ENCODE data around the gene USP50.
"Not testable (repeated sequence)": the region's sequence is repeated elsewhere in the genome, so short reads cannot be mapped to it uniquely, and the experiment has no call there.

The USP50 gene

DNA sequence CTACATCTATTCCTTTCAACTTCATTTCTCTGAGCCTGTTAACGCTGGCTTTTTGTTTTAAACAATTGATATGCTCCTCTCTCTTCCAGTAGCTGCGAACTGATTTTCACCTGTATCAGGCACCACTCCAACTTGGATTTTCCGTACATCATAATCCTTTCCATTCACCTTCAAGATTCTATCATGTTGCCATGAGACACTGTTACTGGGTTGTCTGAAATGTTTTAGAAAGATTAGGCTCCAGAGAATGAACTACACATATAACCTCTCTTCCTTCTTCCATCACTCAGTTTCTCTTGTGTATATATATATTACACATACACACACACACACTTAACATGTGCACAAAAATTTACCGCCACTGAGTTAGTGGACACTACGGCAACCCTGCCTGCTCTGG, at the start of gene USP50:
Gene USP50 (minus strand): TSS at position 101 of the 400 bp plus-strand sequence. CDS start 141 bp downstream, outside the sequence.
- no peak for FAIRE-seq

DNA sequence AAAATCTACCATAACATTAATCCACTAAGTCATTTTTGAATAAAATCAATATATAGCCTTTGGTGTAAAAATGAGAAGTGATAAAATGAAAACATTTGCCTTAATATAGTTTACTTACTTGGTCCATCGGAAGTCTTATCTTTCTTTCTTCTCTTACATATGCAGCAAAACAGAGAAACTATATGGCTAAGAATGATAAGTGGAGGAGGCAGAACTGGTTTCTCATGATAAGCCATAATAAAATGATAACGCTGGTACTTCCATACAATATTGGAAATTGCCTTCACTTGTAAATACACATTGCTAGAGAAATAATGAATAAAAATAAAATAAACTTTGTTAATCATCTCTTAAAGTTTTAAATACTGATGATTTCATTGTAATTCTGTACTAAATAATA, 47.8 kb upstream of the USP50 start:
- DNase-seq (ENCODE audit: insufficient read length, low spot score) (no peak), FAIRE-seq (no peak)
- TF ChIP-seq, protein P1, sequence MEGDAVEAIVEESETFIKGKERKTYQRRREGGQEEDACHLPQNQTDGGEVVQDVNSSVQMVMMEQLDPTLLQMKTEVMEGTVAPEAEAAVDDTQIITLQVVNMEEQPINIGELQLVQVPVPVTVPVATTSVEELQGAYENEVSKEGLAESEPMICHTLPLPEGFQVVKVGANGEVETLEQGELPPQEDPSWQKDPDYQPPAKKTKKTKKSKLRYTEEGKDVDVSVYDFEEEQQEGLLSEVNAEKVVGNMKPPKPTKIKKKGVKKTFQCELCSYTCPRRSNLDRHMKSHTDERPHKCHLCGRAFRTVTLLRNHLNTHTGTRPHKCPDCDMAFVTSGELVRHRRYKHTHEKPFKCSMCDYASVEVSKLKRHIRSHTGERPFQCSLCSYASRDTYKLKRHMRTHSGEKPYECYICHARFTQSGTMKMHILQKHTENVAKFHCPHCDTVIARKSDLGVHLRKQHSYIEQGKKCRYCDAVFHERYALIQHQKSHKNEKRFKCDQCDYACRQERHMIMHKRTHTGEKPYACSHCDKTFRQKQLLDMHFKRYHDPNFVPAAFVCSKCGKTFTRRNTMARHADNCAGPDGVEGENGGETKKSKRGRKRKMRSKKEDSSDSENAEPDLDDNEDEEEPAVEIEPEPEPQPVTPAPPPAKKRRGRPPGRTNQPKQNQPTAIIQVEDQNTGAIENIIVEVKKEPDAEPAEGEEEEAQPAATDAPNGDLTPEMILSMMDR (IDR thresholded peaks at IDR 0.05; ENCODE audit: insufficient read depth, missing control alignments): no peak

More for the DNA sequence above, at the start of gene USP50:
- TF ChIP-seq, protein P1 (IDR thresholded peaks at IDR 0.05; ENCODE audit: insufficient read depth, missing control alignments): no peak
- DNase-seq (ENCODE audit: insufficient read length, low spot score): no peak

DNA sequence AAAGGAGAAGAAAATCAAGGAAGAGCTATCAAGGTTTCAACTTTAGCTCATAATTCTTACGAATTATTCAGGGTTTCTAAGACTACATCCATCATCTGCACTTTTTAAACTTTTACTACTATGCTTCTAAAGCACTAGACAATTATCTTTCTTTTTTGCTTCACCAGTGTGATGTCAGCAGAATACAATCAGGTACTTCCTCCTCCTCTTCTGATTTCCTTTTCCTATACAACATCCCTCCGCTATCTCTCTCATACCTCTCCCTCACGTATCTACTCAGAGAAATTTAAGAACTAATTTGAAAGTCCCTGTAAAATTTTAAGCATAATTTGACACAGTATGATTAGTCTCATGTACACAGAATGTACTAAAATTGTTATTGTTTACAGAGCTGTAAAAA, 47.3 kb upstream of the USP50 start:
- TF ChIP-seq, protein P1 (IDR thresholded peaks at IDR 0.05; ENCODE audit: insufficient read depth, missing control alignments): no peak
- DNase-seq (ENCODE audit: insufficient read length, low spot score): no peak
- FAIRE-seq: no peak

DNA sequence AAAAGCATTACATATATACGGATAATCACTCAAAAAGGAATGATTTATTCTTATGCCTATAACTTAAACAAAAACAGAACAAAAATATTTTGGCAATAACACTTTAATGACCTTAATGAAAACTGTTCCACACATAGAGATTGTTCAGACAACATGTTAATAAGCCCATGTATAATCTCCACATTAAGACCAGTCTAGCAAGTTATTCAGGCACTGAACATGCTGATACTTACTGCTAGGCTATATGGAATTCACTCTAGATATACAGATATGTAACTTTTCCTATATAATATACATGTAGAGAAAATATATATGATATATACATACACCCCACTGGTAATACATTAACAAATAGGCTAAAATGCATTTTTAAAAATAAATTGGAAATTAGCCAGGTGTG, 43.8 kb upstream of the USP50 start:
- no peak for DNase-seq (ENCODE audit: insufficient read length, low spot score)
- FAIRE-seq: no peak
- TF ChIP-seq, protein P1 (IDR thresholded peaks at IDR 0.05; ENCODE audit: insufficient read depth, missing control alignments): no peak

DNA sequence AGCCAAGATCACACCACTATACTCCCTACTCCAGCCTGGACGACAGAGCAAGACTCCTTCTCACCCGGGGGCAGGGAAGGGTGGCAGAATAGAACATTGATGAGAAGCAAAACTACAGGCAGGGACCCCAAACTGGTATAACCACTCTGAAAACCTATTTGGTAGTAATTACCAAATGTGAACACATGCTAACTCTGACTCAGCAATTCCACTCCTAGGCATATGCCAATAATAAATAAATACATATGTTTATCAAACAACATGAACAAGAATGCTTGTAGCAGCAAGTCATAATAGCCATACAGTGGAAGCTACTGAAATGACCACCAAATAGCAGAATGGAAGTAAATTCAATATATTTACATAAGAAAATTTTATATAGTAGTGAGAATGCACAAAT, 31.0 kb upstream of the USP50 start:
- FAIRE-seq: no peak
- DNase-seq (ENCODE audit: insufficient read length, low spot score): no peak
- TF ChIP-seq, protein P1 (IDR thresholded peaks at IDR 0.05; ENCODE audit: insufficient read depth, missing control alignments): no peak

DNA sequence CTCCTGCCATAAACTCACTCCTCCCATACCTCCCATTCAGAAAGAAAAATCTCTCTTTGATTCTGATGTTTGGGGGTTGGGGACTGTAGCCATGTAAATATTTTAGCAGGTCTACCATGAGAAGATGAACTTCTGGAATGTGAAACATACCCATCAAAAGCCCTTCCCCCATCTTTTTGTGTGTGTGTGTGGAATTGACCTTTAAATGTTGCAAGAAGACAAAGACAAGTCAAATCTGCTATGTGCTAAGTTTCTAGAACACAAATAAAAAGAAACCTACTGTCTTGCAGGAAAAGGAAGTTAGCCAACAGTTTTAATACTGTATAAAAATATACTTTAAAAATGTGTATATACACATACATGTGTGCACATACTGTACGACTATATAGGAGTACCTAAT, 29.7 kb upstream of the USP50 start:
- TF ChIP-seq, protein P1 (IDR thresholded peaks at IDR 0.05; ENCODE audit: insufficient read depth, missing control alignments): no peak
- no peak for FAIRE-seq
- no peak for DNase-seq (ENCODE audit: insufficient read length, low spot score)

DNA sequence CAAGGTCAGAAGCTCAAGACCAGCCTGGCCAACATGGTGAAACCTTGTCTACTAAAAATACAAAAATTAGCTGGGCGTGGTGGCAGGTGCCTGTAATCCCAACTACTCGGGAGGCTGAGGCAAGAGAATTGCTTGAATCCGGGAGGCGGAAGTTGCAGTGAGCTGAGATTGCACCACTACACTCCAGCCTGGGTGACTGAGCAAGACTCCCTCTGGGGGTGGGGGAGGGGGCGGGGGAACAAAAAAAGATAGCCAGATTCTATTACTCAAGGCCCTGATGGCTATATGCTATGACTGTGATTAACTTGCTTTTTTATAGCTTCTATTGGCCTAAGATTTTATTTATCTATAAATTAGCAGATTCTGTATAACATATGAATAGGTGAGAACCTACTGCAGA, 27.4 kb upstream of the USP50 start:
- FAIRE-seq; DNase-seq (ENCODE audit: insufficient read length, low spot score): not testable (repeated sequence)

DNA sequence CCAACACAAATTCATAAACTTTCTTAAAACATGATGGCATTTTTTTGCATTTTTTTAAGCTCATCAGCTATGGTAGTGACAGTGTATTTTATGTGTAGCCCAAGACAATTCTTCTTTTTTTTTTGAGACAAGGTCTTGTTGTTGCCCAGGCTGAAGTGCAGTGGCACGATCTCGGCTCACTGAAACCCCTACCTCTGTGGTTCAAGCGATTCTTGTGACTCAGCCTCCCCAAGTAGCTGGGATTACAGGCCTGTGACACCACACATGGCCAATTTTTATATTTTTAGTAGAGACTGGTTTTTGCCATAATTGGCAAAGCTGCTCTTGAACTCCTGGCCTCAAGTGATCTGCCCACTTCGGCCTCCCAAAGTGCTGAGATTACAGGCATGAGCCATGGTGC, 17.3 kb upstream of the USP50 start:
- DNase-seq (ENCODE audit: insufficient read length, low spot score): no peak
- TF ChIP-seq, protein P1 (IDR thresholded peaks at IDR 0.05; ENCODE audit: insufficient read depth, missing control alignments): no peak
- FAIRE-seq: no peak

Measured in D721Med (cell line).